ENCODE measurements around the gene SLIT3.

DNA sequence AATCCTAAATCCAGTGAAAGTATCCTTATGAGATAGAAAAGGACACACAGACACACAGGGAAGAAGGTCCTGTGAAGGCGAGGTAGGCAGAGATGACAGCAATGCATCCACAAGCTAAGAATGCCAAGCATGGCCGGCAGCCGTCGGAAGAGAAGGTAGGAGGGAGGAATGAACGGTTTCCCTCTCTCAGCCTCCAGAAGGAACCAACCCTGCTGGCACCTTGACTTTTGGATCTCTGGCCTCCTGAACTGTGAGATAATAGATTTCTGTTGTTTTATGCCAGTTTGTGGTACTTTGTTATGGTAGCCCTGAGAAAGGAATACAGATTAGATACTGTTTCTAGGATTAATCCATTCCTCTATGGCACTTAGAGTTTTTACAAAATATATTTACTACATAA, 645.6 kb downstream of the SLIT3 start:
- TF ChIP-seq, protein P1, sequence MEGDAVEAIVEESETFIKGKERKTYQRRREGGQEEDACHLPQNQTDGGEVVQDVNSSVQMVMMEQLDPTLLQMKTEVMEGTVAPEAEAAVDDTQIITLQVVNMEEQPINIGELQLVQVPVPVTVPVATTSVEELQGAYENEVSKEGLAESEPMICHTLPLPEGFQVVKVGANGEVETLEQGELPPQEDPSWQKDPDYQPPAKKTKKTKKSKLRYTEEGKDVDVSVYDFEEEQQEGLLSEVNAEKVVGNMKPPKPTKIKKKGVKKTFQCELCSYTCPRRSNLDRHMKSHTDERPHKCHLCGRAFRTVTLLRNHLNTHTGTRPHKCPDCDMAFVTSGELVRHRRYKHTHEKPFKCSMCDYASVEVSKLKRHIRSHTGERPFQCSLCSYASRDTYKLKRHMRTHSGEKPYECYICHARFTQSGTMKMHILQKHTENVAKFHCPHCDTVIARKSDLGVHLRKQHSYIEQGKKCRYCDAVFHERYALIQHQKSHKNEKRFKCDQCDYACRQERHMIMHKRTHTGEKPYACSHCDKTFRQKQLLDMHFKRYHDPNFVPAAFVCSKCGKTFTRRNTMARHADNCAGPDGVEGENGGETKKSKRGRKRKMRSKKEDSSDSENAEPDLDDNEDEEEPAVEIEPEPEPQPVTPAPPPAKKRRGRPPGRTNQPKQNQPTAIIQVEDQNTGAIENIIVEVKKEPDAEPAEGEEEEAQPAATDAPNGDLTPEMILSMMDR (IDR thresholded peaks at IDR 0.05 in 2 of 3, conservative IDR thresholded peaks at IDR 0.05 in 1 of 3; ENCODE audit: borderline replicate concordance in 1 of 3, insufficient read depth in 1 of 3, low read depth in 2 of 3, low read length in 2 of 3), result no peak
- TF ChIP-seq RAD21 (IDR thresholded peaks at IDR 0.05; ENCODE audit: low read depth), result no peak

Data from HCT116 (cell line).